Lung (tissue), 12 donors: ENCODE data around the gene PTGIS. TPM values are rescaled to one million over a fixed set of nuclear protein-coding genes. Genes with fewer than 3 reads are reported as not detected.
A peak's percentile ranks its signal among the peaks of the same experiment; 100 is the strongest.

Experiments
- ATAC-seq: fragments of 200-7000 bp; cut with Tn5 transposase; one replicate; pipeline ENCODE4 v1.9.1; 2020; ENCODE audit warnings: moderate number of reproducible peaks; ENCODE audit not compliant: insufficient read depth, low FRiP score
- DNase-seq, 3 donors: peaks; one replicate each; pipeline ENCODE4 v3.0.0-alpha.2; 2013 to 2017
- H3K27ac ChIP-seq, 2 donors: one replicate each; pipeline ENCODE4 v1.5.1; 2013; ENCODE audit warnings: mild to moderate bottlenecking in 2 of 2, moderate library complexity in 2 of 2, control low read depth in 1 of 2, inconsistent platforms in 1 of 2, low read depth in 1 of 2, low read length in 1 of 2
- H3K27me3 ChIP-seq, 3 donors: one replicate each; pipeline ENCODE4 v1.5.1; 2013; ENCODE audit warnings: low read length in 2 of 3; ENCODE audit not compliant: control insufficient read depth in 3 of 3, insufficient read depth in 3 of 3
- H3K36me3 ChIP-seq, 4 donors: one replicate each; pipeline ENCODE4 v1.5.1; 2013; ENCODE audit warnings: low read length in 4 of 4, mild to moderate bottlenecking in 1 of 4, moderate library complexity in 1 of 4; ENCODE audit not compliant: control insufficient read depth in 4 of 4, insufficient read depth in 4 of 4
- H3K4me1 ChIP-seq, 5 donors: one replicate each; pipeline ENCODE4 v1.5.1; 2013; ENCODE audit warnings: low read length in 5 of 5, mild to moderate bottlenecking in 2 of 5, moderate library complexity in 1 of 5; ENCODE audit not compliant: control insufficient read depth in 5 of 5, insufficient read depth in 5 of 5
- H3K4me3 ChIP-seq: one replicate; pipeline ENCODE4 v1.5.1; 2013; ENCODE audit warnings: mild to moderate bottlenecking, control low read depth, moderate library complexity
- H3K9ac ChIP-seq, 2 donors: one replicate each; pipeline ENCODE4 v1.5.1; 2013; ENCODE audit warnings: low read length in 2 of 2, control low read depth in 1 of 2; ENCODE audit not compliant: insufficient read depth in 1 of 2
- H3K9me3 ChIP-seq, 4 donors: one replicate each; pipeline ENCODE4 v1.5.1; 2013; ENCODE audit warnings: low read length in 3 of 4, mild to moderate bottlenecking in 1 of 4, moderate library complexity in 1 of 4; ENCODE audit not compliant: control insufficient read depth in 4 of 4, insufficient read depth in 3 of 4
- CTCF ChIP-seq: IDR thresholded peaks from 2 replicates; pipeline ENCODE4 v1.5.1; 2012; ENCODE audit warnings: mild to moderate bottlenecking; ENCODE audit errors: control extremely low read depth, extremely low read depth
- WGBS, 2 donors: extraction: QIAGEN DNeasy Blood & Tissue Kit; methylation state at CpG; one replicate each; pipeline ENCODE4 v1.1.7; 2013; 5-methylcytosine and 5-hydroxymethylcytosine counted together
- polyA plus RNA-seq, 2 donors: library from polyadenylated mRNA; stranded (reverse); fragments of 200-250 nt; gene quantifications; one replicate each; pipeline ENCODE4 v1.2.1, GENCODE V29; 2013
- total RNA-seq, 2 donors: library from RNA; depleted of rRNA in 1 of 2; stranded (reverse); fragments of >200 nt in 1 of 2; gene quantifications; one replicate each; pipeline ENCODE4 v1.2.1, GENCODE V29; 2014 to 2021
- donor health status: control.
- donor health status: control.
- donor health status: Bipolar disorder and iron deficiency.
- donor health status: healthy.
- donor health status: DM: yes; HTN: yes; CAD: no.

PTGIS gene
- total and polyA plus RNA-seq, 4 donors, result 5.3 to 43.8 (median 14.9) TPM

GRCh38 chr20:49595346-49595745 is 27.4 kb upstream of the PTGIS start:
- TF ChIP-seq CTCF, result no peak
- 82 to 83% methylated on average over 10 of the region's 10 CpGs for WGBS, 2 donors
- peaks cover 0 to 17% (median 2%) of the 10 kb centered on the region in 5 donors for H3K4me1 ChIP-seq
- no peaks in the 10 kb centered on the region for H3K27me3 ChIP-seq
- no peaks in the 10 kb centered on the region for H3K9me3 ChIP-seq
- no peak overlapping the region for H3K27ac ChIP-seq
- ATAC-seq, result no peak
- no peak for DNase-seq
- H3K36me3 ChIP-seq, result no peaks in the 10 kb centered on the region
- no peak overlapping the region for H3K9ac ChIP-seq
- no peak overlapping the region for H3K4me3 ChIP-seq

GRCh38 chr20:49594931-49595315 is 27.0 kb upstream of the PTGIS start:
- peaks cover 0 to 17% (median 2%) of the 10 kb centered on the region in 5 donors for H3K4me1 ChIP-seq
- DNase-seq (no peak), ATAC-seq (no peak)
- H3K4me3 ChIP-seq, result no peak overlapping the region
- H3K27me3 ChIP-seq, result no peaks in the 10 kb centered on the region
- peak overlapping the region in 1 of 2 donors; percentile 68 for H3K27ac ChIP-seq
- no peak overlapping the region for H3K9ac ChIP-seq
- no peak for TF ChIP-seq CTCF
- no peaks in the 10 kb centered on the region for H3K9me3 ChIP-seq
- 85 to 97% methylated on average over 5 to 6 of the region's 6 CpGs for WGBS, 2 donors
- H3K36me3 ChIP-seq, result no peaks in the 10 kb centered on the region

- peaks cover 0 to 17% (median 2%) of the 10 kb centered on the region in 5 donors for H3K4me1 ChIP-seq
- peak; percentile 52 to 75 (median 57) for DNase-seq
These were observed 26.4 kb upstream of the PTGIS start for GRCh38 chr20:49594143-49594930.

More at GRCh38 chr20:49594143-49594930, 26.4 kb upstream of the PTGIS start:
- Histone ChIP-seq H3K27me3 (no peaks in the 10 kb centered on the region), H3K9ac (no peak overlapping the region), H3K4me3 (no peak overlapping the region), H3K9me3 (no peaks in the 10 kb centered on the region), H3K27ac (peak overlapping the region in 1 of 2 donors; percentile 68), H3K36me3 (no peaks in the 10 kb centered on the region)
- no peak for ATAC-seq
- WGBS, 2 donors, result 42 to 55% methylated on average over 12 of the region's 12 CpGs
- no peak for TF ChIP-seq CTCF
